Measurements from ENCODE around the gene HNF1A. TPM values are rescaled to one million over a fixed set of nuclear protein-coding genes. Genes with fewer than 3 reads are reported as not detected.

The HNF1A gene
- total RNA-seq, 5 donors from 2014 or later (not counting 1 experiment from before 2014, with no cell fraction given) = not detected

DNA sequence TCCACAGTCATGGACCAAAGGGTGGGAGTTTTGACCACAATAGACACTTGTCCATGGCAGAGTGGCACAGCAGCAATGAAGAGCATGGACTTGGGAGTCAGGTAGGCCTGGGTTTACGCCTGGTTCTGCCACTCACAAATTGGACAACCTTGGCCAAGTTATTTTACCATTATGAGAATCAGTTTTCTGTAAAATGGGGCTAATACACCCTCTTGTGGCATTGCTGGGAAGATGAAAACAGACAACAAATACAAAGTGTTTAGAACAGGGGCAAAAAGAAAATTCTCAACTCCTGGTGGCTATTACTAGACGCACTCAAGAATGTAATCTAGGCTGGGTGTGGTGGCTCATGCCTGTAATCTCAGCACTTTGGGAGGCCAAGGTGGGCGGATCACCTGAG lies 35.4 kb downstream of the HNF1A start:
- CTCF ChIA-PET = interaction anchor here in 1 of 2 donors (0.5 kb wide), 1 partner anchor 15 kb away, joined by 5 read pairs; no protein-coding TSS in a partner anchor
- H3K27ac Mint-ChIP-seq = no peak overlapping the region
- H3K4me3 ChIP-seq (ENCODE audit: control insufficient read depth in 1 of 2, extremely low read depth in 1 of 2, low read length in 1 of 2) = no peak overlapping the region
- no peak overlapping the region for H3K27ac ChIP-seq (ENCODE audit: low read length)
- H3K4me1 Mint-ChIP-seq = peaks cover 21 to 28% (median 22%) of the 10 kb centered on the region in 3 donors
- no peaks in the 10 kb centered on the region for H3K27me3 ChIP-seq (replicated peaks in 1 of 2; ENCODE audit: control insufficient read depth in 2 of 2, extremely low read depth in 1 of 2, insufficient read depth in 2 of 2, low read length in 1 of 2)
- peak overlapping the region in 1 of 3 donors; percentile 2 for H3K4me3 Mint-ChIP-seq
- peaks cover 5 to 38% of the 10 kb centered on the region in 2 donors for H3K36me3 ChIP-seq (ENCODE audit: control insufficient read depth in 2 of 2, extremely low read depth in 1 of 2, insufficient read depth in 1 of 2, low read length in 1 of 2)
- no peaks in the 10 kb centered on the region for H3K9me3 Mint-ChIP-seq
- peaks cover 33% of the 10 kb centered on the region for H3K36me3 Mint-ChIP-seq
- no peak for DNase-seq
- H3K4me1 ChIP-seq (ENCODE audit: control insufficient read depth in 1 of 2, extremely low read depth in 1 of 2, insufficient read depth in 2 of 2, low read length in 2 of 2) = peaks cover 4 to 11% of the 10 kb centered on the region in 2 experiments
- POLR2A ChIA-PET = interaction anchor here in 1 of 2 donors (0.7 kb wide), 1 partner anchor 302 kb away, joined by 5 read pairs; no protein-coding TSS in a partner anchor
- no CpG with 5 or more reads among the region's 3 CpGs for WGBS (ENCODE audit: insufficient coverage)
- ATAC-seq (replicated peaks in 1 of 4) = no peak
- no peaks in the 10 kb centered on the region for H3K9me3 ChIP-seq
- no peaks in the 10 kb centered on the region for H3K27me3 Mint-ChIP-seq

DNA sequence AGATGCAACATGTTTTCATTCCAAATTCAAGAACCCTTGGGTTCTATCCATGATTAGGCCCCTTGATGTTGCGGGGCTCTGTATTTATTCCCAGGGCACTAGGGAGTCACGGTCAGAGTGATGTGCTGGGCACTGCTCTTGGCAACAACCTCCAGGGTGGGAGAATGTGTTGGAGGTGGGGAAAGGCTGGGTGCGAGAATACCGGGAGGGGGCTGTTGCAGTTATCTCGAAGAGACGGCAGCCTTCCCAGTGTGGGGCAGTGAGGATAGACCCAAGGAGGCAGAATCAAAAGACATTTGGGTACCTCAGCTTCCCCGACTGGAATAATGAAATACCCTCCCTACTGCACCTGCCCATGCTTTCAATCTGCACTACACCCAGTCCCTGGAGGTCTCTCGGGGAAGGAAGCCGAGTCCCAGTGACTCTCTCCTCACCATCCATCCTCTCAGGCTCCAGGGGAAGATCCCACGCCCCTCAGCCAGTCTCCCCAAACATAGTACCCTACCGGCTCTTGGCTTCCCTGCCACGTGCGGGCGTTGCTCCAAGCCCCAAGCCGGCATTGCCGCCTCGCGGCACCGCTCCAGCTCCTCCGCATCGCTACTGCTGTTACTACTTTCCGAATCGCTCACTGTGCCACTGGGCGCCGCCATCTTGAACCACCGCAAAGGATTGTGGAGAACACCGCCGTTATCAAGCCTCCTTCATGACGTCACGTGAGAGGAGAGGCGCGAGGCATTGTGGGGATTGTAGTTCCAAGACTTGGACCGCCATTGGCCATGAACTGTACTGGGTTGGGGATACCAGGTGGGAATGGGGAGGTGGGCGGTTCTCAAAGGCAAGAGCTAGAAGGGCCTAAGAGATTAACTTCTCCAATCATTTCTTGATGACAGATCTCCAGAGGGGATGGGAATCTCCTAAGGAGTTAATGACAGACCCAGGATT lies 37.8 kb downstream of the HNF1A start, which contains the start of gene C12orf43:
Gene C12orf43 (minus strand): TSS at position 663 of the 942 bp plus-strand sequence. CDS start 13 bp downstream, at position 650.
- Histone ChIP-seq H3K4me3 (ENCODE audit: control insufficient read depth in 1 of 2, extremely low read depth in 1 of 2, low read length in 1 of 2) (peak within 1 kb of the TSS; percentile 77 to 99), H3K27me3 (replicated peaks in 1 of 2; ENCODE audit: control insufficient read depth in 2 of 2, extremely low read depth in 1 of 2, insufficient read depth in 2 of 2, low read length in 1 of 2) (no peaks in the 10 kb centered on the region), H3K27ac (ENCODE audit: low read length) (peak within 1 kb of the TSS; percentile 66), H3K36me3 (ENCODE audit: control insufficient read depth in 2 of 2, extremely low read depth in 1 of 2, insufficient read depth in 1 of 2, low read length in 1 of 2) (peaks cover 5 to 27% of the 10 kb centered on the region in 2 donors), H3K9me3 (no peaks in the 10 kb centered on the region), H3K4me1 (ENCODE audit: control insufficient read depth in 1 of 2, extremely low read depth in 1 of 2, insufficient read depth in 2 of 2, low read length in 2 of 2) (peaks cover 4 to 11% of the 10 kb centered on the region in 2 experiments)
- H3K4me1 Mint-ChIP-seq = peaks cover 21 to 28% (median 22%) of the 10 kb centered on the region in 3 donors
- POLR2A ChIA-PET = no interaction called here
- 2% methylated on average over 25 of the region's 34 CpGs for WGBS (ENCODE audit: insufficient coverage)
- peak; percentile 98 to 99 (median 98) for ATAC-seq (replicated peaks in 1 of 4)
- no peaks in the 10 kb centered on the region for H3K27me3 Mint-ChIP-seq
- CTCF ChIA-PET = interaction anchor here (1.4 to 1.8 kb wide), 2 partner anchors 11 to 44 kb away, joined by 5 to 6 read pairs; no protein-coding TSS in a partner anchor
- peaks cover 29% of the 10 kb centered on the region for H3K36me3 Mint-ChIP-seq
- DNase-seq = peak; percentile 83 to 96 (median 89)
- H3K9me3 Mint-ChIP-seq = no peaks in the 10 kb centered on the region
- peak within 1 kb of the TSS; percentile 90 to 95 for H3K27ac Mint-ChIP-seq
- peak within 1 kb of the TSS; percentile 89 to 100 (median 97) for H3K4me3 Mint-ChIP-seq

DNA sequence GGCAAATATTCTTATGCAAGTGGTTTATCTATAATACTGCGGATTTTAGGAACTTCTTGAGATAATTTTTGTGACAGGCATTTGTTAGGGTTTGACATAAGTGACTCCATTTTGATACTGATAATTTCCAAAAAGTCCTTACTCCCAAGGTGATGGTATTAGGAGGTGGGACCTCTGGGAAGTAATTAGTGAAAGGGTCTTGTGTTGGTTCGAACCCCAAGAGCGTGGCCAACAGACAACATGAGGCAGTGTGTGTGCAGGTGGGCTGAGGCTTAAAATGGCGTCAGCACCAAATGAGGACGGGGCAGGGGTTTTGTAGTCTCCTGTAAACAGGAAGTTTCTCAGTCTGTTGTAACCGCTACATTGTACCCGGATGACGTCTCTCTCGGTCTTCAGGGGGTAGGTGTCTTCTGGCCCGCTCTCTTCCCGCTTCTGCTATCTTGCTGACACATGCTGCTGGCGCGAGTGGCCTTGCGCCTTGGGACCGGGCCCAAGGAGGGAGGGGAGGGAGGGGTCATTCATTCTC lies 39.7 kb downstream of the HNF1A start:
- Histone ChIP-seq H3K36me3 (ENCODE audit: control insufficient read depth in 2 of 2, extremely low read depth in 1 of 2, insufficient read depth in 1 of 2, low read length in 1 of 2) (peaks cover 0 to 21% of the 10 kb centered on the region in 2 donors), H3K27me3 (replicated peaks in 1 of 2; ENCODE audit: control insufficient read depth in 2 of 2, extremely low read depth in 1 of 2, insufficient read depth in 2 of 2, low read length in 1 of 2) (no peaks in the 10 kb centered on the region), H3K4me3 (ENCODE audit: control insufficient read depth in 1 of 2, extremely low read depth in 1 of 2, low read length in 1 of 2) (no peak overlapping the region), H3K9me3 (no peaks in the 10 kb centered on the region), H3K27ac (ENCODE audit: low read length) (no peak overlapping the region), H3K4me1 (ENCODE audit: control insufficient read depth in 1 of 2, extremely low read depth in 1 of 2, insufficient read depth in 2 of 2, low read length in 2 of 2) (peaks cover 4 to 11% of the 10 kb centered on the region in 2 experiments)
- ChIA-PET CTCF (interaction anchor here (0.7 to 1.8 kb wide), 3 partner anchors 9 to 42 kb away, joined by 3 to 6 read pairs (median 5); no protein-coding TSS in a partner anchor), POLR2A (no interaction called here)
- no peak for ATAC-seq (replicated peaks in 1 of 4)
- Mint-ChIP-seq H3K27ac (no peak overlapping the region), H3K4me1 (peaks cover 18 to 22% (median 21%) of the 10 kb centered on the region in 3 donors), H3K4me3 (no peak overlapping the region), H3K27me3 (no peaks in the 10 kb centered on the region), H3K36me3 (peaks cover 27% of the 10 kb centered on the region), H3K9me3 (no peaks in the 10 kb centered on the region)
- DNase-seq = peak in 1 of 35 experiments; percentile 16
- WGBS (ENCODE audit: insufficient coverage) = 96% methylated on average over 6 of the region's 15 CpGs

DNA sequence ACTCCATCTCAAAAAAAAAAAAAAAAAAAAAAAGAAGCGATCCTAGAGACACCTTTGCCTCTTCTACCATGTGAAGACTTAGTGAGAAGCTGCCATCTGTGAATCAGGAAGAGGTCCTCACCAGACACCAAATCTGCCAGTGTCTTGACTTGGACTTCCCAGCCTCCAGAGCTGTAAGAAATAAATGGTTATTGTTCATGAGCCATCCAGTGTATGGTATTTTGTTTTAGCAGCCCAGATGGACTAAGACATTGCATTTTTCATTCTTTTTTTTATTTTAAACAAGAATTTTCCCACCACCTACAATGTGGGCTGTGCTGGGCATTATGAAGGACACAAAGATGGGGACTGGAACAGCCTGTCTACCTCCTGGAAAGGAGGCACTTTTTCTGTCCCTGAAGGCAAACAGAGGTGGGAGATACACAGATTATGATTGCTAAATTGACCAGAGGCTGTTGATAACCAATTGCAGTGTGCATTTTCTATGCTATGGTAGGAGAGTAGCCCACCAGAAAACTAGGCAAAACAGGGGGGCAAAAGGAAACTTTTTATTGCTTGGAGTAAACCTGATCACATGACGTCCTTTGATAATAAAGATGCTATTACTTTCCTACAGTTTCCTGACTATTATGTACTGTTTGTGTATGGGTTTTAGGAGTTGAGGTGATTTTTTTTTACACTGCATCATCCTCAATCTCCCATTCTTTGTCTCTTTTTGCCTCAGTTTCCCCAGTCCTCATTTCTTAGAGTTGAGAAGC lies 40.7 kb downstream of the HNF1A start:
- Mint-ChIP-seq H3K36me3 (peaks cover 26% of the 10 kb centered on the region), H3K4me1 (peaks cover 18 to 21% (median 19%) of the 10 kb centered on the region in 3 donors), H3K27me3 (no peaks in the 10 kb centered on the region), H3K27ac (no peak overlapping the region), H3K4me3 (no peak overlapping the region), H3K9me3 (no peaks in the 10 kb centered on the region)
- Histone ChIP-seq H3K27ac (ENCODE audit: low read length) (no peak overlapping the region), H3K4me3 (ENCODE audit: control insufficient read depth in 1 of 2, extremely low read depth in 1 of 2, low read length in 1 of 2) (no peak overlapping the region), H3K4me1 (ENCODE audit: control insufficient read depth in 1 of 2, extremely low read depth in 1 of 2, insufficient read depth in 2 of 2, low read length in 2 of 2) (peaks cover 4 to 11% of the 10 kb centered on the region in 2 experiments), H3K36me3 (ENCODE audit: control insufficient read depth in 2 of 2, extremely low read depth in 1 of 2, insufficient read depth in 1 of 2, low read length in 1 of 2) (peaks cover 0 to 29% of the 10 kb centered on the region in 2 donors), H3K27me3 (replicated peaks in 1 of 2; ENCODE audit: control insufficient read depth in 2 of 2, extremely low read depth in 1 of 2, insufficient read depth in 2 of 2, low read length in 1 of 2) (no peaks in the 10 kb centered on the region), H3K9me3 (no peaks in the 10 kb centered on the region)
- WGBS (ENCODE audit: insufficient coverage) = no CpG with 5 or more reads among the region's 2 CpGs
- DNase-seq = no peak
- CTCF ChIA-PET = no interaction called here
- POLR2A ChIA-PET = interaction anchor here in 1 of 2 donors (0.6 to 0.7 kb wide), 2 partner anchors 116 to 825 kb away, joined by 3 to 7 read pairs; no protein-coding TSS in a partner anchor
- ATAC-seq (replicated peaks in 1 of 4) = no peak

DNA sequence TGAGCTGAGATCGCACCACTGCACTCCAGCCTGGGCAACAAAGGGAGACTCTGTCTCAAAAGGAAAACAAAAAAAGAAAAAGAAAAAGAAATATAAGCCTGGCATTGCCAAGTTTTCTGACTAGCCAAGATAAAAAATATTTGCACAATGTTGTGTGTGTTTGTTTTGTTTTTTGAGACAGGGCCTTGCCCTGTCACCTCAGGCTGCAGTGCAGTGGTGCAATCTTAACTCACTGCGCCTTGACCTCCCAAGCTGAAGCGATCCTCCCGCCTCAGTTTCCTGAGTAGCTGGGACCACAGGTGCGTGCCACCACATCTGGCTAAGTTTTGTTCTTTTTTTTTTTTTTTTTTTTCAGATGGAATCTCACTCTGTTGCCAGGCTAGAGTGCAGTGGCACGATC lies 43.4 kb downstream of the HNF1A start:
- DNase-seq = no peak
- 100% methylated on average over 1 of the region's 6 CpGs for WGBS (ENCODE audit: insufficient coverage)
- POLR2A ChIA-PET = no interaction called here
- CTCF ChIA-PET = no interaction called here
- peaks cover 35% of the 10 kb centered on the region for H3K36me3 Mint-ChIP-seq
- no peak for ATAC-seq (replicated peaks in 1 of 4)
- Histone ChIP-seq H3K36me3 (ENCODE audit: control insufficient read depth in 2 of 2, extremely low read depth in 1 of 2, insufficient read depth in 1 of 2, low read length in 1 of 2) (peaks cover 0 to 45% of the 10 kb centered on the region in 2 donors), H3K4me3 (ENCODE audit: control insufficient read depth in 1 of 2, extremely low read depth in 1 of 2, low read length in 1 of 2) (no peak overlapping the region), H3K27me3 (replicated peaks in 1 of 2; ENCODE audit: control insufficient read depth in 2 of 2, extremely low read depth in 1 of 2, insufficient read depth in 2 of 2, low read length in 1 of 2) (no peaks in the 10 kb centered on the region), H3K4me1 (ENCODE audit: control insufficient read depth in 1 of 2, extremely low read depth in 1 of 2, insufficient read depth in 2 of 2, low read length in 2 of 2) (no peaks in the 10 kb centered on the region), H3K27ac (ENCODE audit: low read length) (no peak overlapping the region), H3K9me3 (no peaks in the 10 kb centered on the region)
- H3K27ac Mint-ChIP-seq = no peak overlapping the region
- no peaks in the 10 kb centered on the region for H3K9me3 Mint-ChIP-seq
- no peak overlapping the region for H3K4me3 Mint-ChIP-seq
- peaks cover 0 to 2% (median 0%) of the 10 kb centered on the region in 3 donors for H3K4me1 Mint-ChIP-seq
- H3K27me3 Mint-ChIP-seq = no peaks in the 10 kb centered on the region
